HG03064 (cell line): ENCODE results near the gene NCAPD3.

Source experiments
- ATAC-seq: cut with Tn5 transposase; IDR thresholded peaks from one replicate; pipeline ENCODE4 v1.9.1; 2021; ENCODE audit warnings: low read depth; ENCODE audit not compliant: unreplicated experiment

Gene NCAPD3

GRCh38 chr11:134171951-134172350 lies 51.8 kb downstream of the NCAPD3 start:
- no peak for ATAC-seq

DNA sequence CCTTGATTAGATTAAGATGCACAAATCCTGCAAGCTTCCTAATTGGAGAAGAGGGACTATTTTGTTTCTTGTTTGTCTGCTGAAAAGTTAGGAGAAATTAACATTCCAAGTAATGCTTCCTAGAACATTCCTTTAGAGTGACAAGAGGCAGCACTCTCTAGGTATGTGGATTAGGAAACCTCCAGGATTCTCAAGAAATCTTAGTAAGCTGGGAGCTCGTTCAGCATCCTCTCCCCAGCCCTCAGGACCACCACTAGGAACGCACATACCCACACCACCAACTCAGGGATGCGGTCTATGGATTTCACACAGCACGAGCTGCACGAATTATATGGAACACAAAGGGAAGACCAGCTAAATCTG lies 52.9 kb downstream of the NCAPD3 start:
- no peak for ATAC-seq

GRCh38 chr11:134170177-134170918 lies 53.4 kb downstream of the NCAPD3 start:
- no peak for ATAC-seq

DNA sequence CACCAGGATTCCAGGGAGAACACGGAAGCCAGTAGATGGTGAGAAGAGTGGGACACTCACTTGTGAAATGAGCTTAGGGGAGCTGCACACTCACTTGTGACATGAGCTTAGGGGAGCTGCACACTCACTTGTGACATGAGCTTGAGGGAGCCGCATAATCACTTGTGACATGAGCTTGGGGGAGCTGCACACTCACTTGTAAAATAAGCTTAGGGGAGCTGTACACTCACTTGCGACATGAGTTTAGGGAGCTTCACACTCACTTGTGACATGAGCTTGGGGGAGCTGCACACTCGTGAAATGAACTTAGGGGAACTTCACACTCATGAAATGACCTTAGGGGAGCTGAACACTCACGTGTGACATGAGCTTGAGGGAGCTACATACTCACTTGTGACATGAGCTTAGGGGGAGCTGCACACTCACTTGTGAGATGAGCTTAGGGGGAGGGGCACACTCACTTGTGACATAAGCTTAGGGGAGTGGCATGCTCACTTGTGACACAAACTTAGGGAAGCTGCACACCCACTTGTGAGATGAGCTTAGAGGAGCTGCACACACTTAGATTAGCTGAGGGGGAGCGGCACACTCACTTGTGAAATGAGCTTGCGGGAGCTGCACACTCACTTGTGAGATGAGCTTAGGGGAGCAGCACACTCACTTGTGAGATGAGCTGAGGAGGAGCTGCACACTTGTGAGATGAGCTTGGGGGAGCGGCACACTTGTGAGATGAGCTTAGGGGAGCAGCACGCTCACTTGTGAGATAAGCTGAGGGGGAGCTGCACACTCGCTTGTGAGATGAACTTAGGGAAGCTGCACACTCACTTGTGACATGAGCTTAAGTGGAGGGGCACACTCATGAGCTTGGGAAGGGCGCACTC lies 59.0 kb downstream of the NCAPD3 start:
- ATAC-seq: no peak

DNA sequence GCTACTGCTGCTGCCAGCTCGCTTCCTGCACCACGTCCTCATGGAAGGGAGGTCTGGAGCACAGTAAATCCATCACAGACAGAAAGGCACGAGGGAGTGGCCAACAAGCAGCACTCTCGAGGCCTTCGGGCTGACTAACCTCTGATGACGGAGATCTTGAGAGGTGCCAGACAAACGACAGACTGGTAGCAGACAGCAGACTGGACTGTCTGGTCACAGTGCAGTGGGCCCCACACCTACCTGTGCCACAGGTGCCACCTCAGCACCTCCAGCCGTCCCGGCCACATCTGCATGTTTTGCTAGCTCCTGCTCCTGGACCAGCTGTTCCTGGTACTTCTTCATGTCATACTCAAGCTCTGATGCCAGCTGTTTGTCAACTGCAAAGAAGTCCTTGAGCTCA lies 64.1 kb downstream of the NCAPD3 start:
- no peak for ATAC-seq

- no peak for ATAC-seq
Measured at GRCh38 chr11:134158023-134158422, 65.7 kb downstream of the NCAPD3 start.

- no peak for ATAC-seq
Measured at GRCh38 chr11:134157451-134157850, 66.3 kb downstream of the NCAPD3 start.

- no peak for ATAC-seq
Measured at GRCh38 chr11:134155946-134156865, 67.6 kb downstream of the NCAPD3 start.

DNA sequence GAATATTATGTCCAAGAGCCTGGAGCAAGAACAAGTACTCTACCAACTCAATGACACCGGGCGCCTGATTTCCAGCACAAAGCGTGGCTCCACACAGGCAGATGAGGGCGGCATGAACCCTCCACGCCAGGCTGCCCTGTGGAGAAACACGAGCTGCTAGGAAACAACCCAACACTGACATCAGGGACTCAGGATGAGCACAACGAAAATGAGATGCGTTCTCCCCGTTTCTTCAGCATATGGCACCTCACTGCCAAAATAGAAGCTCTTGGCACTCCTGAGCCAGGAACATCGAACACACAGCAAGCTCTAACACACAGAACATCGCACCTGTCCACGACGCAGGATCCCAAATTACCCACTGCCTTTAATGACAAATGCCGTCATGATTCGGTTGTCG lies 68.3 kb downstream of the NCAPD3 start:
- ATAC-seq: no peak

GRCh38 chr11:134154441-134154840 lies 69.3 kb downstream of the NCAPD3 start:
- ATAC-seq: no peak

GRCh38 chr11:134153147-134153905 lies 70.4 kb downstream of the NCAPD3 start:
- no peak for ATAC-seq

DNA sequence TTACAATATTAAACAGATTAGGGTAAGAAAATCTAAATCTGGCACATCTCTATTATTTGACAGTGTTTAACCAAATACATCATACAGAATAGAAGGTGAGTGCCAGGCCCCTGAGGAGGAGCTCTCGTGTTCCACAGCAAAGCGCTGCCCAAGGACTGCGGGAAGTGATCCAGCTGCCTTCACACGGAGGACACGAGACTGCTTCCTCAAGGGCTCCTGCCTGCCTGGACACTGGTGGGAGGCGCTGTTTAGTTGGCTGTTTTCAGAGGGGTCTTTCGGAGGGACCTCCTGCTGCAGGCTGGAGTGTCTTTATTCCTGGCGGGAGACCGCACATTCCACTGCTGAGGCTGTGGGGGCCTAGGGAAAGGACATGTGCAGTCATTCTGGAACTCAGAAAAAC lies 71.1 kb downstream of the NCAPD3 start:
- ATAC-seq: no peak

GRCh38 chr11:134151083-134151747 lies 72.6 kb downstream of the NCAPD3 start:
- no peak for ATAC-seq

GRCh38 chr11:134150195-134150903 lies 73.4 kb downstream of the NCAPD3 start:
- no peak for ATAC-seq

- ATAC-seq: no peak
Measured at GRCh38 chr11:134149371-134149770, 74.4 kb downstream of the NCAPD3 start.

DNA sequence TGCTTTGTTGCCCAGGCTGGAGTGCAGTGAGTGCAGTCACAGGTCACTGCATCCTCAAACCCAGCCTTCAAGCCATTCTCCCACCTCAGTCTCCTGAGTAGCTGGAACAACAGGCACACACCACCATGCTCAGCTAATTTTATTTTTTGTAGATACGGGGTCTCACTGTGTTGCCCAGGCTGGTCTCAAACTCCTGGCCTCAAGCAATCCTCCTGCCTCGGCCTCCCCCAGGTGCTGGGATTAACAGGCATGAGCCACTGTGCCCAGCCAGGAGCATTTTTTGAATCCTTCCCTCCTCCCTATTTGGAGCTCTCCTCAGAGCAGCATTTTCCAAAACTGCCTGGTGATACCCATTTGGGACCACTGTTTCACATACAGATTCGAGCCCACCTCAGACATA lies 77.2 kb downstream of the NCAPD3 start:
- ATAC-seq: no peak

- ATAC-seq: no peak
Measured at GRCh38 chr11:134145715-134146114, 78.1 kb downstream of the NCAPD3 start.

- ATAC-seq: no peak
Measured at GRCh38 chr11:134144744-134145143, 79.0 kb downstream of the NCAPD3 start.

DNA sequence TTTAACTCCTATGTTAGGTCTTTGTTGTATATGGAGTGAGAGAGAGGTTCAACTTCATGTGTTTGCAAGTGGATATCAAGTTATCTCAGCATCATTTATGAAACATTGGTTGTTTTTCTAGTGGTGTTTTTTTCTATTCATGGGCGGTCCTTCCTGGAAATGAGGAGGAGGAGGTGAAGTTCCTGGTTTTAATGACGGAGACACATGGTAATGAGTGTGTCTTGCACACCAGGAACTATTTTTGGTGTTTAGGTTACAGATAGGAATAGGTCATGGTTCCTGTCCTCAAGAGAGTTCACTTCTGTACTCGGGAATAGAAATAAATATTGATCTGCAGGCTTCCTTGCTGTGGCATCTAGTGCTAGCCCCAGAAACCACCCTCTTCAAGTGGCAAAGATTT lies 80.0 kb downstream of the NCAPD3 start:
- ATAC-seq: no peak
